ENCODE results near the gene TSKU.

Gene TSKU

DNA sequence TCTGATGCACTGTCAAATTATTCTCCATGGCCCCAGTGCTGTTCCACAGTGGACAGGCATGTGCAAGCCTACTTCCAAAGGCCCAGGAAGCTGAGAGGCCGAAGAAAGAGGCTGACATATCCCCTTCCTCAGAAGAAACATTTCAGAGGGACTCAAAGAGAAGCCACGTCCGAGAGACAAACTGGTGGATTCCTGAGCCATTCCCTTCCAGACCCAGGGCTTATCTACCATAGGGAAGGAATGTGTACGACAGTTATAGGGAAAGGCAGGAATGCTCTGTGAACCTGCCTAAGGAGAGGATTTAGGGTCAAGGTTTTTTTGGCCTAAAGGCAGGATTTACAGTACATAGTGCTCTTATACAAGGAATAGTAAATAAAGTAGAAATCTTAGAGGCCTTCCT lies 46.9 kb upstream of the TSKU start:
- Histone ChIP-seq H3K79me2 (no peaks in the 10 kb centered on the region), H2AFZ (no peak overlapping the region), H3K4me1 (peaks cover 10% of the 10 kb centered on the region), H3K27ac (no peak overlapping the region), H3K36me3 (ENCODE audit: control insufficient read depth, insufficient read depth, low read length) (no peaks in the 10 kb centered on the region), H3K9me3 (ENCODE audit: control insufficient read depth, low read length) (no peaks in the 10 kb centered on the region), H3K4me3 (ENCODE audit: low read depth, low read length) (no peak overlapping the region), H3K4me2 (ENCODE audit: low read length) (no peak overlapping the region), H3K27me3 (ENCODE audit: control insufficient read depth, insufficient read depth, low read length) (no peaks in the 10 kb centered on the region), H3K9ac (no peak overlapping the region)
- TF ChIP-seq, protein P1, sequence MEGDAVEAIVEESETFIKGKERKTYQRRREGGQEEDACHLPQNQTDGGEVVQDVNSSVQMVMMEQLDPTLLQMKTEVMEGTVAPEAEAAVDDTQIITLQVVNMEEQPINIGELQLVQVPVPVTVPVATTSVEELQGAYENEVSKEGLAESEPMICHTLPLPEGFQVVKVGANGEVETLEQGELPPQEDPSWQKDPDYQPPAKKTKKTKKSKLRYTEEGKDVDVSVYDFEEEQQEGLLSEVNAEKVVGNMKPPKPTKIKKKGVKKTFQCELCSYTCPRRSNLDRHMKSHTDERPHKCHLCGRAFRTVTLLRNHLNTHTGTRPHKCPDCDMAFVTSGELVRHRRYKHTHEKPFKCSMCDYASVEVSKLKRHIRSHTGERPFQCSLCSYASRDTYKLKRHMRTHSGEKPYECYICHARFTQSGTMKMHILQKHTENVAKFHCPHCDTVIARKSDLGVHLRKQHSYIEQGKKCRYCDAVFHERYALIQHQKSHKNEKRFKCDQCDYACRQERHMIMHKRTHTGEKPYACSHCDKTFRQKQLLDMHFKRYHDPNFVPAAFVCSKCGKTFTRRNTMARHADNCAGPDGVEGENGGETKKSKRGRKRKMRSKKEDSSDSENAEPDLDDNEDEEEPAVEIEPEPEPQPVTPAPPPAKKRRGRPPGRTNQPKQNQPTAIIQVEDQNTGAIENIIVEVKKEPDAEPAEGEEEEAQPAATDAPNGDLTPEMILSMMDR (IDR thresholded peaks at IDR 0.05) = no peak

DNA sequence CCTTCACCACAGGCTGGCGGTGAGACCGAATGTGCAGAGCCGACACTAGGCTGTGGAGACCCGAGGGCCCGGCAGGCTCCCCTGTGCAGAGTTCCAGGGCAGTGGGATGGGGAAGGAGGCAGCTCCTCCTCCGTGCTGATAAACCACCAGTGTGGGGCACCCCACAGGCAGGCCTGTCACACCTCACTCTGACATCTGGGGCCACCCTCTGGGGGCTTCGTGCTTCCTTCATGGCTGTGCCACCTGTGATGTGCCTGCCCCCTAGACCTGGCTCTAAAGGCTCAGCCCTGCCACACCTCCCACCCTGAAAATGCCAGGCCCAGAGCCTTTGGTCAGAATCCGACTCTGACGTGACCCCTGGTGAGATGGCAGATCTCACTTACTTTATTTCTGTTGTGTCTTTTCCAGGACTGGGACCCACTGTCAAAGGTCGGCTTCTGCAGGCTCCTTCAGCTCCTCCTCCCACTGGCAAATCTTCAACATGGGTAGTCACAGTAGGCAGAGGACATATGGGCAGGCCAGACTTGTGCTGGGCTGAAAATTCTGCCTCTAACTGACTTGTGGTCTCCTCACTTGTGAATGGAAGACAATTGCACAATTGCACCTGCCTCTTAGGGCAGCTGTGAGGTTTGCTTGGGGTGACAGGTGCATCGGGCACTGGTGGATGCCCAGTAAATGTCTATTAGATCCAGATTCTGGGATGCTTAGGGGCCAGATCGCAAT lies 46.2 kb upstream of the TSKU start:
- H3K4me2 ChIP-seq (ENCODE audit: low read length) = no peak overlapping the region
- H3K4me3 ChIP-seq (ENCODE audit: low read depth, low read length) = no peak overlapping the region
- TF ChIP-seq, protein P1 (IDR thresholded peaks at IDR 0.05) = no peak
- no peaks in the 10 kb centered on the region for H3K27me3 ChIP-seq (ENCODE audit: control insufficient read depth, insufficient read depth, low read length)
- H3K27ac ChIP-seq = no peak overlapping the region
- H3K36me3 ChIP-seq (ENCODE audit: control insufficient read depth, insufficient read depth, low read length) = no peaks in the 10 kb centered on the region
- no peak overlapping the region for H2AFZ ChIP-seq
- H3K9me3 ChIP-seq (ENCODE audit: control insufficient read depth, low read length) = no peaks in the 10 kb centered on the region
- peaks cover 10% of the 10 kb centered on the region for H3K4me1 ChIP-seq
- no peaks in the 10 kb centered on the region for H3K79me2 ChIP-seq
- H3K9ac ChIP-seq = no peak overlapping the region

DNA sequence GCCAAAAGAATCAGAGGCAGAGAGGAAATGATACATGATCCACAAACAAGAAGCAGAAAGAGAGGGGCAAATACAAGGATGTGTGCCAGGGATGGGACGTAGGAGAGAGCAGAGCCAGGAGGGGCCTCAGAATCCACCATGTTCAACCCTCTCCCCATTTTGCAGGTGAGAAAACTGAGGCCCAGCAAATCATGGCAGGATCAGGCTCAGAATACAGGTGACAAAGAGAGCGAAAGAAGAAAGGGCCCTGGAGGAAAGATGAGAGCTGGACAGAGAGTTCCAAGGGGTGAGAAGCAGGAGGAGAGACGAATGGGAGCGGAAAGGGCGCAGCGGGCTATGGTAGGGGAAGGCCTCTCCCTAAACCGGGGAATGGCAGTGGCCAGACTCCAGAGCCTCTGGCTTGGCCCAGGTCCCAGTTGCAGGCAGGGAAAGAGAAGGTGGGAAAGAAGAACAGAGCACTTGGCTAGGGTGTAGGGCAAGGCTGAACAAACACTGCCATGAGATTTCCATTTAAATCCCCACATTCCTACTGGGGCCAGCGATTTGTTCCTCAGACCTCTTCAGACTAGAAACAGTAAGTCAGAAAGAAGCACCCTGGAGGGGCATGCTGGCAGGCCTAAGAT lies 44.4 kb upstream of the TSKU start:
- Histone ChIP-seq H3K4me2 (ENCODE audit: low read length) (no peak overlapping the region), H3K27ac (no peak overlapping the region), H3K9me3 (ENCODE audit: control insufficient read depth, low read length) (no peaks in the 10 kb centered on the region), H3K4me1 (peaks cover 10% of the 10 kb centered on the region), H3K36me3 (ENCODE audit: control insufficient read depth, insufficient read depth, low read length) (no peaks in the 10 kb centered on the region), H2AFZ (no peak overlapping the region), H3K27me3 (ENCODE audit: control insufficient read depth, insufficient read depth, low read length) (no peaks in the 10 kb centered on the region), H3K79me2 (no peaks in the 10 kb centered on the region), H3K9ac (no peak overlapping the region), H3K4me3 (ENCODE audit: low read depth, low read length) (no peak overlapping the region)
- TF ChIP-seq, protein P1 (IDR thresholded peaks at IDR 0.05) = no peak

GRCh38 chr11:76739798-76740197 lies 43.4 kb upstream of the TSKU start:
- H3K9ac ChIP-seq = no peak overlapping the region
- no peak overlapping the region for H2AFZ ChIP-seq
- H3K4me3 ChIP-seq (ENCODE audit: low read depth, low read length) = no peak overlapping the region
- TF ChIP-seq, protein P1 (IDR thresholded peaks at IDR 0.05) = no peak
- no peaks in the 10 kb centered on the region for H3K9me3 ChIP-seq (ENCODE audit: control insufficient read depth, low read length)
- H3K4me2 ChIP-seq (ENCODE audit: low read length) = no peak overlapping the region
- no peaks in the 10 kb centered on the region for H3K27me3 ChIP-seq (ENCODE audit: control insufficient read depth, insufficient read depth, low read length)
- H3K27ac ChIP-seq = no peak overlapping the region
- H3K4me1 ChIP-seq = peaks cover 10% of the 10 kb centered on the region
- H3K36me3 ChIP-seq (ENCODE audit: control insufficient read depth, insufficient read depth, low read length) = no peaks in the 10 kb centered on the region
- H3K79me2 ChIP-seq = no peaks in the 10 kb centered on the region

GRCh38 chr11:76740772-76741171 lies 42.4 kb upstream of the TSKU start:
- Histone ChIP-seq H2AFZ (peak overlapping the region; percentile 70), H3K79me2 (no peaks in the 10 kb centered on the region), H3K27ac (peak overlapping the region; percentile 66), H3K36me3 (ENCODE audit: control insufficient read depth, insufficient read depth, low read length) (no peaks in the 10 kb centered on the region), H3K9me3 (ENCODE audit: control insufficient read depth, low read length) (no peaks in the 10 kb centered on the region), H3K4me1 (peaks cover 10% of the 10 kb centered on the region), H3K4me2 (ENCODE audit: low read length) (peak overlapping the region; percentile 6), H3K4me3 (ENCODE audit: low read depth, low read length) (no peak overlapping the region), H3K9ac (no peak overlapping the region), H3K27me3 (ENCODE audit: control insufficient read depth, insufficient read depth, low read length) (no peaks in the 10 kb centered on the region)
- TF ChIP-seq, protein P1 (IDR thresholded peaks at IDR 0.05) = no peak
